ENCODE measurements around the gene OR8S1.
"Not testable (repeated sequence)": the region's sequence is repeated elsewhere in the genome, so short reads cannot be mapped to it uniquely, and the experiment has no call there.

The OR8S1 gene

GRCh38 chr12:48525332-48525731 is at the start of gene OR8S1:
TSS of gene OR8S1 (plus strand) at chr12:48525632. CDS start at chr12:48525632, 0 bp downstream.
- no peak for DNase-seq (ENCODE audit: low read depth in 2 of 2)

GRCh38 chr12:48482198-48482597 is 43.2 kb upstream of the OR8S1 start, which contains the start of gene C12orf54:
TSS of gene C12orf54 (plus strand) at chr12:48482498. CDS start at chr12:48483297, 799 bp downstream.
- no peak for DNase-seq (ENCODE audit: low read depth in 2 of 2)

- DNase-seq (ENCODE audit: low read depth in 2 of 2), result no peak
Measured at GRCh38 chr12:48482930-48483329, 42.5 kb upstream of the OR8S1 start.

GRCh38 chr12:48486261-48486660 is 39.2 kb upstream of the OR8S1 start:
- no peak for DNase-seq (ENCODE audit: low read depth in 2 of 2)

- no peak for DNase-seq (ENCODE audit: low read depth in 2 of 2)
Measured at GRCh38 chr12:48486679-48487078, 38.8 kb upstream of the OR8S1 start.

- no peak for DNase-seq (ENCODE audit: low read depth in 2 of 2)
Measured at GRCh38 chr12:48489012-48489411, 36.4 kb upstream of the OR8S1 start.

- DNase-seq (ENCODE audit: low read depth in 2 of 2), result not testable (repeated sequence)
Measured at GRCh38 chr12:48489456-48489855, 36.0 kb upstream of the OR8S1 start.

- DNase-seq (ENCODE audit: low read depth in 2 of 2), result not testable (repeated sequence)
Measured at GRCh38 chr12:48500281-48500680, 25.2 kb upstream of the OR8S1 start.

GRCh38 chr12:48506836-48507235 is 18.6 kb upstream of the OR8S1 start:
- not testable (repeated sequence) for DNase-seq (ENCODE audit: low read depth in 2 of 2)

- no peak for DNase-seq (ENCODE audit: low read depth in 2 of 2)
Measured at GRCh38 chr12:48508987-48509386, 16.4 kb upstream of the OR8S1 start.

- DNase-seq (ENCODE audit: low read depth in 2 of 2), result no peak
Measured at GRCh38 chr12:48510111-48510510, 15.3 kb upstream of the OR8S1 start.

GRCh38 chr12:48512855-48513254 is 12.6 kb upstream of the OR8S1 start:
- no peak for DNase-seq (ENCODE audit: low read depth in 2 of 2)

- DNase-seq (ENCODE audit: low read depth in 2 of 2), result no peak
Measured at GRCh38 chr12:48514728-48515127, 10.7 kb upstream of the OR8S1 start.

- not testable (repeated sequence) for DNase-seq (ENCODE audit: low read depth in 2 of 2)
Measured at GRCh38 chr12:48520381-48520780, 5.1 kb upstream of the OR8S1 start.

- DNase-seq (ENCODE audit: low read depth in 2 of 2), result no peak
Measured at GRCh38 chr12:48527891-48528670, 2.6 kb downstream of the OR8S1 start.

- DNase-seq (ENCODE audit: low read depth in 2 of 2), result no peak
Measured at GRCh38 chr12:48532601-48533000, 7.2 kb downstream of the OR8S1 start.

GRCh38 chr12:48536602-48537001 is 11.2 kb downstream of the OR8S1 start:
- no peak for DNase-seq (ENCODE audit: low read depth in 2 of 2)

GRCh38 chr12:48542300-48542928 is 17.0 kb downstream of the OR8S1 start:
- peak; percentile 23 to 34 for DNase-seq (ENCODE audit: low read depth in 2 of 2)

GRCh38 chr12:48545833-48546469 is 20.5 kb downstream of the OR8S1 start:
- DNase-seq (ENCODE audit: low read depth in 2 of 2), result no peak

GRCh38 chr12:48547012-48547411 is 21.6 kb downstream of the OR8S1 start:
- DNase-seq (ENCODE audit: low read depth in 2 of 2), result not testable (repeated sequence)

- DNase-seq (ENCODE audit: low read depth in 2 of 2), result not testable (repeated sequence)
Measured at GRCh38 chr12:48551636-48552035, 26.2 kb downstream of the OR8S1 start.

- not testable (repeated sequence) for DNase-seq (ENCODE audit: low read depth in 2 of 2)
Measured at GRCh38 chr12:48553666-48554343, 28.4 kb downstream of the OR8S1 start.

All from activated CD4-positive, alpha-beta T cell treated with anti-CD3 and anti-CD28 coated beads for 24 hours (primary cell).